HL-60 (cell line): ENCODE measurements around the gene MGAT4C.

Source experiments
- DNase-seq, 2 experiments: peaks; one replicate each; pipeline ENCODE4 v3.0.0-alpha.2; 2010 to 2020; ENCODE audit warnings: low read depth in 1 of 2, low spot score in 1 of 2
- H3K27ac ChIP-seq: fragments of 250-450 bp; sonication (Bioruptor Pico); replicated peaks from 2 replicates; pipeline ENCODE4 v1.5.1; 2020; ENCODE audit warnings: mild to moderate bottlenecking, moderate library complexity
- H3K27me3 ChIP-seq: fragments of 250-450 bp; sonication (Bioruptor Pico); 2 replicates; pipeline ENCODE4 v1.5.1; 2021; ENCODE audit warnings: mild to moderate bottlenecking, moderate library complexity; ENCODE audit not compliant: insufficient read depth, poor library complexity, severe bottlenecking
- H3K4me3 ChIP-seq: replicated peaks from 2 replicates; pipeline ENCODE4 v1.5.1; 2011; ENCODE audit warnings: mild to moderate bottlenecking, control low read depth, low read length; ENCODE audit not compliant: insufficient read depth
- CTCF ChIP-seq: IDR thresholded peaks from one replicate; pipeline ENCODE4 v1.5.1; 2011; ENCODE audit warnings: low read length, control low read depth, inconsistent platforms; ENCODE audit not compliant: insufficient read depth
- GABPA ChIP-seq: IDR thresholded peaks from 2 replicates; pipeline ENCODE4 v1.6.1; 2012; ENCODE audit warnings: low read depth
- POLR2AphosphoS5 ChIP-seq: IDR thresholded peaks from 2 replicates; pipeline ENCODE4 v1.6.1; 2012; ENCODE audit warnings: low read depth
- REST ChIP-seq: IDR thresholded peaks from 2 replicates; pipeline ENCODE4 v1.6.1; 2012; ENCODE audit warnings: low read depth; ENCODE audit not compliant: insufficient replicate concordance
- SPI1 ChIP-seq: IDR thresholded peaks from 2 replicates; pipeline ENCODE4 v1.6.1; 2012; ENCODE audit warnings: low read depth, mild to moderate bottlenecking, borderline replicate concordance

The MGAT4C gene

GRCh38 chr12:86057092-86057845, 198.9 kb downstream of the MGAT4C start:
- no peak overlapping the region for H3K27ac ChIP-seq
- no peak overlapping the region for H3K4me3 ChIP-seq
- no peak for DNase-seq
- no peaks in the 10 kb centered on the region for H3K27me3 ChIP-seq
- TF ChIP-seq POLR2AphosphoS5, result no peak

GRCh38 chr12:86052921-86053320, 203.3 kb downstream of the MGAT4C start:
- H3K27me3 ChIP-seq, result no peaks in the 10 kb centered on the region
- DNase-seq, result no peak
- H3K4me3 ChIP-seq, result no peak overlapping the region
- no peak overlapping the region for H3K27ac ChIP-seq
- TF ChIP-seq REST, result no peak
- TF ChIP-seq CTCF, result no peak
- TF ChIP-seq GABPA, result no peak
- TF ChIP-seq POLR2AphosphoS5, result no peak
- no peak for TF ChIP-seq SPI1

- H3K27me3 ChIP-seq, result no peaks in the 10 kb centered on the region
- DNase-seq, result no peak
- no peak overlapping the region for H3K27ac ChIP-seq
- H3K4me3 ChIP-seq, result no peak overlapping the region
- TF ChIP-seq REST (no peak), GABPA (no peak), CTCF (no peak), SPI1 (no peak), POLR2AphosphoS5 (no peak)
Observed at GRCh38 chr12:86050010-86050409, 206.2 kb downstream of the MGAT4C start.

GRCh38 chr12:86044396-86044795, 211.8 kb downstream of the MGAT4C start:
- H3K27ac ChIP-seq, result no peak overlapping the region
- no peaks in the 10 kb centered on the region for H3K27me3 ChIP-seq
- TF ChIP-seq SPI1 (no peak), POLR2AphosphoS5 (no peak), REST (no peak), CTCF (no peak), GABPA (no peak)
- no peak overlapping the region for H3K4me3 ChIP-seq
- no peak for DNase-seq
